Liver (tissue), 9 donors: Measurements from ENCODE around the gene SRGAP3. TPM values are rescaled to one million over a fixed set of nuclear protein-coding genes. Genes with fewer than 3 reads are reported as not detected.

Experiments used
- DNase-seq: peaks from one replicate; pipeline ENCODE4 v3.0.0-alpha.2; 2017; ENCODE audit warnings: low spot score
- H3K27ac ChIP-seq, 2 donors: one replicate each; pipeline ENCODE4 v1.7.0; 2013; ENCODE audit warnings: inconsistent platforms in 2 of 2, low read length in 2 of 2, control low read depth in 1 of 2, low read depth in 1 of 2, mild to moderate bottlenecking in 1 of 2
- H3K27me3 ChIP-seq, 4 donors: one replicate each; pipeline versions ENCODE4 v1.6.1 to v1.7.0; 2013; ENCODE audit warnings: low read length in 3 of 4, inconsistent platforms in 1 of 4, mild to moderate bottlenecking in 1 of 4, moderate library complexity in 1 of 4; ENCODE audit not compliant: control insufficient read depth in 4 of 4, insufficient read depth in 4 of 4
- H3K36me3 ChIP-seq, 4 donors: one replicate each; pipeline versions ENCODE4 v1.6.1 to v1.7.0; 2013; ENCODE audit warnings: low read length in 3 of 4, mild to moderate bottlenecking in 3 of 4, low read depth in 1 of 4, moderate library complexity in 1 of 4; ENCODE audit not compliant: control insufficient read depth in 4 of 4, insufficient read depth in 3 of 4
- H3K4me1 ChIP-seq, 4 donors: one replicate each; pipeline versions ENCODE4 v1.6.1 to v1.7.0; 2013; ENCODE audit warnings: low read length in 3 of 4, mild to moderate bottlenecking in 3 of 4, moderate library complexity in 1 of 4; ENCODE audit not compliant: control insufficient read depth in 4 of 4, insufficient read depth in 4 of 4
- H3K4me3 ChIP-seq, 3 donors: one replicate each; pipeline versions ENCODE4 v1.6.1 to v1.7.0; 2013; ENCODE audit warnings: low read length in 3 of 3, control low read depth in 1 of 3, low read depth in 1 of 3, mild to moderate bottlenecking in 1 of 3
- H3K9ac ChIP-seq, 2 donors: one replicate each; pipeline ENCODE4 v1.7.0; 2013; ENCODE audit warnings: low read length in 2 of 2, mild to moderate bottlenecking in 2 of 2, moderate library complexity in 2 of 2, control low read depth in 1 of 2, low read depth in 1 of 2
- H3K9me3 ChIP-seq, 4 donors: one replicate each; pipeline versions ENCODE4 v1.6.1 to v1.7.0; 2013; ENCODE audit warnings: low read length in 3 of 4; ENCODE audit not compliant: control insufficient read depth in 4 of 4
- ATF3 ChIP-seq: IDR thresholded peaks from 2 replicates; pipeline ENCODE4 v1.6.1; 2016; ENCODE audit warnings: antibody characterized with exemption
- CTCF ChIP-seq: fragments of 150-350 bp; IDR thresholded peaks from 2 replicates; pipeline ENCODE4 v1.5.1; 2017; ENCODE audit warnings: improper control_type of control experiment, low read depth, low read length; ENCODE audit not compliant: missing input control
- EGR1 ChIP-seq, 2 donors: IDR thresholded peaks; 2 replicates each; pipeline ENCODE4 v1.6.1; 2016 to 2018; ENCODE audit warnings: antibody characterized with exemption in 2 of 2, low read depth in 2 of 2
- FOXA1 ChIP-seq: IDR thresholded peaks from 2 replicates; pipeline ENCODE4 v1.6.1; 2016; ENCODE audit warnings: antibody characterized with exemption
- FOXA2 ChIP-seq: IDR thresholded peaks from 2 replicates; pipeline ENCODE4 v1.6.1; 2016; ENCODE audit warnings: antibody characterized with exemption
- GABPA ChIP-seq, 2 donors: IDR thresholded peaks in 1 of 2; conservative IDR thresholded peaks in 1 of 2; 2 replicates each; pipeline ENCODE4 v1.6.1; 2016; ENCODE audit warnings: antibody characterized with exemption in 2 of 2, mild to moderate bottlenecking in 1 of 2, moderate library complexity in 1 of 2
- HNF4A ChIP-seq, 2 donors: conservative IDR thresholded peaks; 2 replicates each; pipeline ENCODE4 v1.6.1; 2016; ENCODE audit warnings: antibody characterized with exemption in 2 of 2, mild to moderate bottlenecking in 2 of 2
- HNF4G ChIP-seq: IDR thresholded peaks from 2 replicates; pipeline ENCODE4 v1.6.1; 2016; ENCODE audit warnings: antibody characterized with exemption
- JUND ChIP-seq, 2 donors: IDR thresholded peaks; 2 replicates each; pipeline ENCODE4 v1.6.1; 2016; ENCODE audit warnings: antibody characterized with exemption in 2 of 2
- MAX ChIP-seq: IDR thresholded peaks from 2 replicates; pipeline ENCODE4 v1.6.1; 2016; ENCODE audit warnings: antibody characterized with exemption
- NR2F2 ChIP-seq: IDR thresholded peaks from 2 replicates; pipeline ENCODE4 v1.6.1; 2016; ENCODE audit warnings: antibody characterized with exemption
- RAD21 ChIP-seq, 2 donors: IDR thresholded peaks; 2 replicates each; pipeline ENCODE4 v1.6.1; 2016; ENCODE audit warnings: antibody characterized with exemption in 2 of 2, mild to moderate bottlenecking in 2 of 2
- REST ChIP-seq: IDR thresholded peaks from 2 replicates; pipeline ENCODE4 v1.6.1; 2016; ENCODE audit warnings: antibody characterized with exemption, mild to moderate bottlenecking
- RXRA ChIP-seq, 2 donors: IDR thresholded peaks; 2 replicates each; pipeline ENCODE4 v1.6.1; 2017 to 2018; ENCODE audit warnings: antibody characterized with exemption in 2 of 2, mild to moderate bottlenecking in 1 of 2
- SP1 ChIP-seq: IDR thresholded peaks from 2 replicates; pipeline ENCODE4 v1.6.1; 2018; ENCODE audit warnings: antibody characterized with exemption, mild to moderate bottlenecking
- TAF1 ChIP-seq: conservative IDR thresholded peaks from 2 replicates; pipeline ENCODE4 v1.6.1; 2016; ENCODE audit warnings: antibody characterized with exemption, mild to moderate bottlenecking
- YY1 ChIP-seq: IDR thresholded peaks from 2 replicates; pipeline ENCODE4 v1.6.1; 2016; ENCODE audit warnings: antibody characterized with exemption, mild to moderate bottlenecking
- ZBTB33 ChIP-seq: IDR thresholded peaks from 2 replicates; pipeline ENCODE4 v1.6.1; 2016; ENCODE audit warnings: antibody characterized with exemption
- whole genome bisulfite sequencing: extraction: QIAGEN DNeasy Blood & Tissue Kit; methylation state at CpG from one replicate; pipeline ENCODE4 v1.1.7; 2013; 5-methylcytosine and 5-hydroxymethylcytosine counted together
- polyA plus RNA-seq, 2 donors: library from polyadenylated mRNA; stranded (reverse) in 1 of 2; unstranded in 1 of 2; fragments of 200-250 nt in 1 of 2; fragments of >200 nt in 1 of 2; fragmentation: Nextera tagmentation in 1 of 2; extraction: Ambion mirVana in 1 of 2; gene quantifications; one replicate each; pipeline versions ENCODE4 v1.2.1 to v1.2.3, GENCODE V29; 2013 to 2015
- total RNA-seq, 2 donors: library from RNA; depleted of rRNA; stranded (reverse); fragments of >200 nt; gene quantifications; one replicate each; pipeline ENCODE4 v1.2.3, GENCODE V29; 2014
- donor health status: healthy.
- donor health status: healthy.
- donor health status: healthy.
- donor health status: healthy.
- donor health status: healthy.

Gene SRGAP3
- total and polyA plus RNA-seq, 4 donors = 0.61 to 4.2 (median 1.6) TPM

GRCh38 chr3:9208605-9209152 is 40.8 kb downstream of the SRGAP3 start:
- H3K36me3 ChIP-seq = no peaks in the 10 kb centered on the region
- no peak overlapping the region for H3K9ac ChIP-seq
- DNase-seq = no peak
- no peaks in the 10 kb centered on the region for H3K4me1 ChIP-seq
- no peaks in the 10 kb centered on the region for H3K9me3 ChIP-seq
- no peaks in the 10 kb centered on the region for H3K27me3 ChIP-seq
- WGBS = 60% methylated on average over 2 of the region's 2 CpGs
- H3K27ac ChIP-seq = no peak overlapping the region
- no peak for TF ChIP-seq HNF4A (conservative IDR thresholded peaks at IDR 0.05)
- no peak for TF ChIP-seq FOXA1
- TF ChIP-seq CTCF = no peak
- no peak for TF ChIP-seq REST
- H3K4me3 ChIP-seq = no peak overlapping the region

GRCh38 chr3:9207116-9207763 is 42.2 kb downstream of the SRGAP3 start:
- DNase-seq = no peak
- H3K9me3 ChIP-seq = no peaks in the 10 kb centered on the region
- no peak for TF ChIP-seq REST
- TF ChIP-seq FOXA2 = no peak
- TF ChIP-seq GABPA (IDR thresholded peaks at IDR 0.05 in 1 of 2, conservative IDR thresholded peaks at IDR 0.05 in 1 of 2) = no peak
- no peak for TF ChIP-seq RAD21 (IDR thresholded peaks at IDR 0.05)
- no peak for TF ChIP-seq ATF3
- TF ChIP-seq HNF4G = no peak
- no peak for TF ChIP-seq MAX
- no peak for TF ChIP-seq EGR1 (IDR thresholded peaks at IDR 0.05; ENCODE audit: low read depth in 2 of 2)
- no peak for TF ChIP-seq JUND (IDR thresholded peaks at IDR 0.05)
- TF ChIP-seq CTCF = no peak
- TF ChIP-seq ZBTB33 = no peak
- no peak for TF ChIP-seq SP1
- no peak for TF ChIP-seq NR2F2
- TF ChIP-seq RXRA (IDR thresholded peaks at IDR 0.05) = no peak
- TF ChIP-seq YY1 = no peak
- TF ChIP-seq TAF1 = no peak
- WGBS = 84% methylated on average over 7 of the region's 7 CpGs
- H3K4me3 ChIP-seq = no peak overlapping the region
- no peaks in the 10 kb centered on the region for H3K27me3 ChIP-seq
- no peaks in the 10 kb centered on the region for H3K4me1 ChIP-seq
- H3K36me3 ChIP-seq = no peaks in the 10 kb centered on the region
- H3K27ac ChIP-seq = no peak overlapping the region
- no peak overlapping the region for H3K9ac ChIP-seq
